Measurements from ENCODE around the gene NPHP4. TPM values are rescaled to one million over a fixed set of nuclear protein-coding genes. Genes with fewer than 3 reads are reported as not detected.

The NPHP4 gene
- total and polyA plus RNA-seq, 9 of the 15 experiments (the other 6 are each of a cell fraction or from before 2014, with no cell fraction given), result 0.52 to 26.2 (median 6.7) TPM

GRCh38 chr1:5847013-5847659 lies 145.1 kb downstream of the NPHP4 start (continued):
- TF ChIP-seq SMARCC2 (IDR thresholded peaks at IDR 0.05; ENCODE audit: low read depth) (no peak), NR2C2 (CRISPR knock-in tag; IDR thresholded peaks at IDR 0.05) (peak; percentile 63; the same call in 1 of the 2 replicates), NR2C2 (tag; IDR thresholded peaks at IDR 0.05) (no peak), ZNF212 (CRISPR knock-in tag; IDR thresholded peaks at IDR 0.05) (no peak), RBM39 (optimal IDR thresholded peaks at IDR 0.05; ENCODE audit: low read depth, low read length) (no peak), GABPB2 (CRISPR knock-in tag; conservative IDR thresholded peaks at IDR 0.05) (no peak), ZNF79 (CRISPR knock-in tag; IDR thresholded peaks at IDR 0.05; ENCODE audit: low read depth) (no peak), AFF4 (CRISPR knock-in tag; IDR thresholded peaks at IDR 0.05) (0 out of 2 replicates have a peak, but pooled peaks have one; percentile 51), ZNF444 (CRISPR knock-in tag; IDR thresholded peaks at IDR 0.05) (no peak), HMG20B (CRISPR knock-in tag; IDR thresholded peaks at IDR 0.05) (no peak), HDGF (IDR thresholded peaks at IDR 0.05) (no peak), IRF2 (CRISPR knock-in tag; IDR thresholded peaks at IDR 0.05) (no peak), ZNF41 (CRISPR knock-in tag; conservative IDR thresholded peaks at IDR 0.05) (no peak)
- TF ChIP-seq, protein P1, sequence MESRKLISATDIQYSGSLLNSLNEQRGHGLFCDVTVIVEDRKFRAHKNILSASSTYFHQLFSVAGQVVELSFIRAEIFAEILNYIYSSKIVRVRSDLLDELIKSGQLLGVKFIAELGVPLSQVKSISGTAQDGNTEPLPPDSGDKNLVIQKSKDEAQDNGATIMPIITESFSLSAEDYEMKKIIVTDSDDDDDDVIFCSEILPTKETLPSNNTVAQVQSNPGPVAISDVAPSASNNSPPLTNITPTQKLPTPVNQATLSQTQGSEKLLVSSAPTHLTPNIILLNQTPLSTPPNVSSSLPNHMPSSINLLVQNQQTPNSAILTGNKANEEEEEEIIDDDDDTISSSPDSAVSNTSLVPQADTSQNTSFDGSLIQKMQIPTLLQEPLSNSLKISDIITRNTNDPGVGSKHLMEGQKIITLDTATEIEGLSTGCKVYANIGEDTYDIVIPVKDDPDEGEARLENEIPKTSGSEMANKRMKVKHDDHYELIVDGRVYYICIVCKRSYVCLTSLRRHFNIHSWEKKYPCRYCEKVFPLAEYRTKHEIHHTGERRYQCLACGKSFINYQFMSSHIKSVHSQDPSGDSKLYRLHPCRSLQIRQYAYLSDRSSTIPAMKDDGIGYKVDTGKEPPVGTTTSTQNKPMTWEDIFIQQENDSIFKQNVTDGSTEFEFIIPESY (CRISPR knock-in tag; IDR thresholded peaks at IDR 0.05), result 0 out of 2 replicates have a peak, but pooled peaks have one; percentile 22
- TF ChIP-seq, protein P2, sequence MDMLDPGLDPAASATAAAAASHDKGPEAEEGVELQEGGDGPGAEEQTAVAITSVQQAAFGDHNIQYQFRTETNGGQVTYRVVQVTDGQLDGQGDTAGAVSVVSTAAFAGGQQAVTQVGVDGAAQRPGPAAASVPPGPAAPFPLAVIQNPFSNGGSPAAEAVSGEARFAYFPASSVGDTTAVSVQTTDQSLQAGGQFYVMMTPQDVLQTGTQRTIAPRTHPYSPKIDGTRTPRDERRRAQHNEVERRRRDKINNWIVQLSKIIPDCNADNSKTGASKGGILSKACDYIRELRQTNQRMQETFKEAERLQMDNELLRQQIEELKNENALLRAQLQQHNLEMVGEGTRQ (CRISPR knock-in tag; IDR thresholded peaks at IDR 0.05), result no peak
